Measurements from ENCODE around the gene GIPC3.

GRCh38 chr19:3549816-3550215 is 35.5 kb upstream of the GIPC3 start:
- TF ChIP-seq YY1 (IDR thresholded peaks at IDR 0.05; ENCODE audit: insufficient read depth, insufficient read length) (no peak), ZNF274 (IDR thresholded peaks at IDR 0.05; ENCODE audit: low read depth, low read length) (no peak)
